HepG2 (cell line): ENCODE measurements around the gene CNN3. TPM values are rescaled to one million over a fixed set of nuclear protein-coding genes. Genes with fewer than 3 reads are reported as not detected.

Experiments used
- FOSL2 ChIP-seq: sonication (generic); formaldehyde crosslinking; IDR thresholded peaks from 2 replicates; pipeline ENCODE4 v1.4.0; 2020; ENCODE audit warnings: missing genetic modification reagents
- HNRNPH1 ChIP-seq: fragments of 200-400 bp; formaldehyde crosslinking; optimal IDR thresholded peaks from 2 replicates; pipeline ENCODE3; 2017; ENCODE audit warnings: mild to moderate bottlenecking, low read depth, low read length
- NFKBIZ ChIP-seq: IDR thresholded peaks from 2 replicates; pipeline ENCODE4 v1.6.1; 2018; ENCODE audit warnings: missing genetic modification reagents, missing compliant biosample characterization
- POLR2G ChIP-seq: fragments of 200-400 bp; formaldehyde crosslinking; IDR thresholded peaks from 2 replicates; pipeline ENCODE4 v1.6.1; 2018; ENCODE audit warnings: mild to moderate bottlenecking, low read depth, low read length, moderate library complexity
- TARDBP ChIP-seq: sonication (generic); formaldehyde crosslinking; IDR thresholded peaks from 2 replicates; pipeline ENCODE4 v1.8.0; 2022; ENCODE audit warnings: mild to moderate bottlenecking, missing genetic modification reagents
- ZKSCAN5 ChIP-seq: sonication (generic); formaldehyde crosslinking; IDR thresholded peaks from 2 replicates; pipeline ENCODE4 v1.5.1; 2020; ENCODE audit warnings: mild to moderate bottlenecking, missing genetic modification reagents
- ZKSCAN8 ChIP-seq: IDR thresholded peaks from 2 replicates; pipeline ENCODE4 v1.6.1; 2016; ENCODE audit warnings: borderline replicate concordance, missing genetic modification reagents, missing compliant biosample characterization
- ZNF549 ChIP-seq: sonication (generic); formaldehyde crosslinking; IDR thresholded peaks from 2 replicates; pipeline ENCODE4 v1.5.0; 2020; ENCODE audit warnings: missing genetic modification reagents
- ZNF775 ChIP-seq: sonication (generic); formaldehyde crosslinking; IDR thresholded peaks from 2 replicates; pipeline ENCODE4 v1.4.0; 2020; ENCODE audit warnings: missing genetic modification reagents, mild to moderate bottlenecking, moderate library complexity, borderline replicate concordance
- polyA plus RNA-seq, 8 experiments: library from polyadenylated mRNA; depleted of rRNA in 3 of 8; stranded (reverse) in 7 of 8; unstranded in 1 of 8; fragments of >200 nt; fragmentation: Illumina TruSeq in 4 of 8; extraction: Trizol in 4 of 8; gene quantifications; 2 replicates each; pipeline versions ENCODE4 v1.2.1 to v1.2.3, GENCODE V29; 2011 to 2016; ENCODE audit warnings: low read depth in 4 of 8, missing spikeins in 1 of 8, mixed read lengths in 1 of 8; ENCODE audit not compliant: insufficient read depth in 1 of 8
- total RNA-seq, 5 experiments: library from RNA; depleted of rRNA; stranded (reverse); fragments of >200 nt; fragmentation: Illumina TruSeq; extraction: Trizol; gene quantifications; 2 replicates each; pipeline ENCODE4 v1.2.3, GENCODE V29; 2016; ENCODE audit warnings: low read depth in 1 of 5
- TF ChIP-seq, protein P1 (sequence below), 2 experiments: IDR thresholded peaks; 2 replicates each; pipeline ENCODE4 v1.6.1; 2011 to 2012; ENCODE audit warnings: low read length in 2 of 2, borderline replicate concordance in 1 of 2, low read depth in 1 of 2, mild to moderate bottlenecking in 1 of 2, moderate library complexity in 1 of 2
- TF ChIP-seq, protein P2 (sequence below): sonication (generic); formaldehyde crosslinking; IDR thresholded peaks from 2 replicates; pipeline ENCODE4 v1.5.0; 2020; ENCODE audit warnings: missing genetic modification reagents
- TF ChIP-seq, protein P3 (sequence below): sonication (generic); formaldehyde crosslinking; IDR thresholded peaks from 2 replicates; pipeline ENCODE4 v1.4.0; 2020; ENCODE audit warnings: missing genetic modification reagents
- TF ChIP-seq, protein P4 (sequence below): sonication (generic); formaldehyde crosslinking; IDR thresholded peaks from 2 replicates; pipeline ENCODE4 v1.8.0; 2022; ENCODE audit warnings: missing genetic modification reagents, mild to moderate bottlenecking, moderate library complexity, borderline replicate concordance

Gene CNN3
- total and polyA plus RNA-seq, 2 of the 13 experiments (the other 11 are each of a cell fraction or from before 2014, with no cell fraction given), result 113 to 223 TPM

DNA sequence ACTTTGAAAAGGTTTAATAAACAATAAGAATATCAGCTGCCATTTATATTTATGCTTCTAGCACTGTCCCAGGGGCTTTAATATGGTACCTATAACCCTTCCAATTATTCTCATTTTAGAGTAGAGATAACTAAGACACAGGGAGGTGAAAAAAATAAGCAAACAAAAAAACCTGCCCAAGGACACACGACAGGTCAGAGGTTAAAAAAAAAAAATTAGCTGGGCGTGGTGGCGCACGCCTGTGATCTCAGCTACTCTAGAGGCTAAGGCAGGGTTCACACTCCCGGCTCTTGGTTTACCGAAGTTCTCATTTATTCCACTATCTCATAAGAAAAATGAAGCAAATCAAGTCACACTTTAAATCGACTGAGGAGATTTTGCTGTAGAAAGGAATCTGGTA lies 34.7 kb upstream of the CNN3 start (continued):
- TF ChIP-seq, protein P1, sequence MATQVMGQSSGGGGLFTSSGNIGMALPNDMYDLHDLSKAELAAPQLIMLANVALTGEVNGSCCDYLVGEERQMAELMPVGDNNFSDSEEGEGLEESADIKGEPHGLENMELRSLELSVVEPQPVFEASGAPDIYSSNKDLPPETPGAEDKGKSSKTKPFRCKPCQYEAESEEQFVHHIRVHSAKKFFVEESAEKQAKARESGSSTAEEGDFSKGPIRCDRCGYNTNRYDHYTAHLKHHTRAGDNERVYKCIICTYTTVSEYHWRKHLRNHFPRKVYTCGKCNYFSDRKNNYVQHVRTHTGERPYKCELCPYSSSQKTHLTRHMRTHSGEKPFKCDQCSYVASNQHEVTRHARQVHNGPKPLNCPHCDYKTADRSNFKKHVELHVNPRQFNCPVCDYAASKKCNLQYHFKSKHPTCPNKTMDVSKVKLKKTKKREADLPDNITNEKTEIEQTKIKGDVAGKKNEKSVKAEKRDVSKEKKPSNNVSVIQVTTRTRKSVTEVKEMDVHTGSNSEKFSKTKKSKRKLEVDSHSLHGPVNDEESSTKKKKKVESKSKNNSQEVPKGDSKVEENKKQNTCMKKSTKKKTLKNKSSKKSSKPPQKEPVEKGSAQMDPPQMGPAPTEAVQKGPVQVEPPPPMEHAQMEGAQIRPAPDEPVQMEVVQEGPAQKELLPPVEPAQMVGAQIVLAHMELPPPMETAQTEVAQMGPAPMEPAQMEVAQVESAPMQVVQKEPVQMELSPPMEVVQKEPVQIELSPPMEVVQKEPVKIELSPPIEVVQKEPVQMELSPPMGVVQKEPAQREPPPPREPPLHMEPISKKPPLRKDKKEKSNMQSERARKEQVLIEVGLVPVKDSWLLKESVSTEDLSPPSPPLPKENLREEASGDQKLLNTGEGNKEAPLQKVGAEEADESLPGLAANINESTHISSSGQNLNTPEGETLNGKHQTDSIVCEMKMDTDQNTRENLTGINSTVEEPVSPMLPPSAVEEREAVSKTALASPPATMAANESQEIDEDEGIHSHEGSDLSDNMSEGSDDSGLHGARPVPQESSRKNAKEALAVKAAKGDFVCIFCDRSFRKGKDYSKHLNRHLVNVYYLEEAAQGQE (IDR thresholded peaks at IDR 0.05; ENCODE audit: borderline replicate concordance in 1 of 2, low read depth in 1 of 2, low read length in 2 of 2), result 0 out of 4 replicates have a peak, but pooled peaks of 1 of the 2 experiments have one; percentile 18
- TF ChIP-seq NFKBIZ, result no peak
- TF ChIP-seq ZNF549 (CRISPR knock-in tag), result no peak
- no peak for TF ChIP-seq POLR2G
- TF ChIP-seq FOSL2 (CRISPR knock-in tag), result peak; percentile 33; the same call in 1 of the 2 replicates
- TF ChIP-seq ZKSCAN8, result 0 out of 2 replicates have a peak, but pooled peaks have one; percentile 21
- TF ChIP-seq, protein P2, sequence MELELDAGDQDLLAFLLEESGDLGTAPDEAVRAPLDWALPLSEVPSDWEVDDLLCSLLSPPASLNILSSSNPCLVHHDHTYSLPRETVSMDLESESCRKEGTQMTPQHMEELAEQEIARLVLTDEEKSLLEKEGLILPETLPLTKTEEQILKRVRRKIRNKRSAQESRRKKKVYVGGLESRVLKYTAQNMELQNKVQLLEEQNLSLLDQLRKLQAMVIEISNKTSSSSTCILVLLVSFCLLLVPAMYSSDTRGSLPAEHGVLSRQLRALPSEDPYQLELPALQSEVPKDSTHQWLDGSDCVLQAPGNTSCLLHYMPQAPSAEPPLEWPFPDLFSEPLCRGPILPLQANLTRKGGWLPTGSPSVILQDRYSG (CRISPR knock-in tag), result no peak
- TF ChIP-seq, protein P3, sequence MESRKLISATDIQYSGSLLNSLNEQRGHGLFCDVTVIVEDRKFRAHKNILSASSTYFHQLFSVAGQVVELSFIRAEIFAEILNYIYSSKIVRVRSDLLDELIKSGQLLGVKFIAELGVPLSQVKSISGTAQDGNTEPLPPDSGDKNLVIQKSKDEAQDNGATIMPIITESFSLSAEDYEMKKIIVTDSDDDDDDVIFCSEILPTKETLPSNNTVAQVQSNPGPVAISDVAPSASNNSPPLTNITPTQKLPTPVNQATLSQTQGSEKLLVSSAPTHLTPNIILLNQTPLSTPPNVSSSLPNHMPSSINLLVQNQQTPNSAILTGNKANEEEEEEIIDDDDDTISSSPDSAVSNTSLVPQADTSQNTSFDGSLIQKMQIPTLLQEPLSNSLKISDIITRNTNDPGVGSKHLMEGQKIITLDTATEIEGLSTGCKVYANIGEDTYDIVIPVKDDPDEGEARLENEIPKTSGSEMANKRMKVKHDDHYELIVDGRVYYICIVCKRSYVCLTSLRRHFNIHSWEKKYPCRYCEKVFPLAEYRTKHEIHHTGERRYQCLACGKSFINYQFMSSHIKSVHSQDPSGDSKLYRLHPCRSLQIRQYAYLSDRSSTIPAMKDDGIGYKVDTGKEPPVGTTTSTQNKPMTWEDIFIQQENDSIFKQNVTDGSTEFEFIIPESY (CRISPR knock-in tag), result 0 out of 2 replicates have a peak, but pooled peaks have one; percentile 20
- TF ChIP-seq TARDBP, result no peak
- TF ChIP-seq ZKSCAN5 (CRISPR knock-in tag), result 0 out of 2 replicates have a peak, but pooled peaks have one; percentile 68
- TF ChIP-seq ZNF775 (CRISPR knock-in tag), result no peak
- TF ChIP-seq, protein P4, sequence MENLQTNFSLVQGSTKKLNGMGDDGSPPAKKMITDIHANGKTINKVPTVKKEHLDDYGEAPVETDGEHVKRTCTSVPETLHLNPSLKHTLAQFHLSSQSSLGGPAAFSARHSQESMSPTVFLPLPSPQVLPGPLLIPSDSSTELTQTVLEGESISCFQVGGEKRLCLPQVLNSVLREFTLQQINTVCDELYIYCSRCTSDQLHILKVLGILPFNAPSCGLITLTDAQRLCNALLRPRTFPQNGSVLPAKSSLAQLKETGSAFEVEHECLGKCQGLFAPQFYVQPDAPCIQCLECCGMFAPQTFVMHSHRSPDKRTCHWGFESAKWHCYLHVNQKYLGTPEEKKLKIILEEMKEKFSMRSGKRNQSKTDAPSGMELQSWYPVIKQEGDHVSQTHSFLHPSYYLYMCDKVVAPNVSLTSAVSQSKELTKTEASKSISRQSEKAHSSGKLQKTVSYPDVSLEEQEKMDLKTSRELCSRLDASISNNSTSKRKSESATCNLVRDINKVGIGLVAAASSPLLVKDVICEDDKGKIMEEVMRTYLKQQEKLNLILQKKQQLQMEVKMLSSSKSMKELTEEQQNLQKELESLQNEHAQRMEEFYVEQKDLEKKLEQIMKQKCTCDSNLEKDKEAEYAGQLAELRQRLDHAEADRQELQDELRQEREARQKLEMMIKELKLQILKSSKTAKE (CRISPR knock-in tag), result no peak
- TF ChIP-seq HNRNPH1, result no peak
